HG03159 (cell line): ENCODE measurements around the gene CDH2.

Experiments
- ATAC-seq: cut with Tn5 transposase; IDR thresholded peaks from one replicate; pipeline ENCODE4 v1.9.1; 2021; ENCODE audit warnings: mild to moderate bottlenecking, moderate library complexity; ENCODE audit not compliant: unreplicated experiment

The CDH2 gene

DNA sequence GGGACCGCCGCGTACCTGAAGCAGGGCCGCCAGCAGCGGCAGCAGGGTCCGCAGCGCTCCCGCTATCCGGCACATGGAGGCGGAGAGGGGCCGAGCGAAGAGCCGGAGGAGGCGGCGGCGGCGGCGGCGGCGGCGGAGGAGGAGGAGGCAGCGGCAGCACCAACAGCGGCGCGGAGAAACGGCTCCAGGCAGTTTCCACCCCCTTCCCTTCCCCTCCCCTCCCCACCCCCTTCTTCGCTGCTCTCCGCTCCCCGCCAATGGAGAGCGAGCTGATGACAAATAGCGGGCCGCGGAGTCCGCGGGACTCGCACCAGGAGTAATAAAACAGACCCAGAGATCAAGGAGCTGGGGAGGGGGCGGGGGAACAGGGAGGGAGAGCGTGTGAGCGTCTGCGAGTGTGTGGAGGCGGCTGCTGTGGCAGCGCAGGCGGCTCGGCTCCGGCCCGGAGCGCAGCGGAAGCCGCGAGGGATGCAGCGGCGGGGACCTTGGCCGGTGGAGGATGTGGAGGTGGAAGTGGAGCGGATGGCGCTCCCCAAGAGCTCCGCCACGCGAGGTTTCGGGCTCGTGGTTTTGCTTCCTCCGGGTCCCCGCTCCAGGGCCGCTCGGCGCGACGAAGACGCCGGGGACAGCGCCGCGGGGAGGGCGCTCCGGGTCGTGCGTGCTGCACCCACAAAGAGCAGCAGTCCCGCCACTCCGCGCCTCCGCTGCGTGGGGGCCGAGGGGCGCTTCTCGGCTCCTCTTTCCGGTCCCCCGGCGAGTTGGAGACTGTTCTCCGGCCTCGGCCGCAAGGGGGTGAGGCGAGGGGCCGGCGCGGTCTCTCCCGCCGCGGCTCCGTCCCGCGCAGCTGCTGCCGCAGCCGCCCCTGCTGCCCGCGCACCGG, at the start of gene CDH2:
Gene CDH2 (minus strand): TSS at position 183 of the 880 bp plus-strand sequence. CDS start 108 bp downstream, at position 75.
- peak; percentile 48 for ATAC-seq

DNA sequence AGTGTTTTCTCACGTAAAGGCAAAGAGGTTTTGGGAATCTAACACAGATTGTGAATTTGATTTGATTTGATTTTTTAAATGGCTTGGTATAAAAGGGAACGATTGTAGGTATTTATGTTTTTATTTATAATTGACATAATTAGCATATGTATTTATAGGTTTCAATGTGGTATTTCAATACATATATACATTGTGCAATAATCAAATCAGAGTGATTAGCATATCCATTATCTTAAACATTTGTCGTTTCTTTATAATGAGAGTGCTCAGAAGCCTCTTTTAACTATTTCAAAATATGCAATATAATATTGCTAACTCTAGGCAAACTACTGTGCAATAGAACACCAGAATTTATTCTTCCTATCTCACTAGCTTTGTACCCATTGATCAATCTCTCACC, 35.1 kb upstream of the CDH2 start:
- no peak for ATAC-seq

DNA sequence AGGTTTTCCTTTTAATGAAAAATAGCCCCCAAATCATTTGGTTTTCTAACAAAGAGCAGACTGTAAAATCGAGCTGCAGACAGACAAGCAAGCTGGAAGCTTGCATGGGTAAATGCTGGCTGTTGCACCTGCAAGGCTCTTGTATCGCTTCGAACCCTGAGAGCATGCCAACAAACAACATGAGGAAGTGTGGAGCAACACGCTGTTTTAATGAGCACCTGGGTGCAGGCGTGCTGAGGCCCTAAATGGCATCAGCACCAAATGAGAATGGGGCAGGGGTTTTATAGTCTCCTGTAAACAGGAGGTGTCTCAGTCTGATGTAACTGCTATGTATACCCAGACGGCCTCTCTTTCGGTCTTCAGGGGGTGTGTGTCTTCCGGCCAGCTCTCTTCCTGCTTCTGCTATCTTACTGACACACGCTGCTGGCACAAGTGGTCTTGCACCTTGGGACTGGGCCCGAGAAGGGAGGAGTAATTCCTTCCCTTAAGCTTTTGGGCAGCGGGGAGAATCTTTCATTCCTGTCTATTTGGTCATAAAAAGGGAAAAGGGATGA, 31.9 kb upstream of the CDH2 start:
- ATAC-seq: no peak

DNA sequence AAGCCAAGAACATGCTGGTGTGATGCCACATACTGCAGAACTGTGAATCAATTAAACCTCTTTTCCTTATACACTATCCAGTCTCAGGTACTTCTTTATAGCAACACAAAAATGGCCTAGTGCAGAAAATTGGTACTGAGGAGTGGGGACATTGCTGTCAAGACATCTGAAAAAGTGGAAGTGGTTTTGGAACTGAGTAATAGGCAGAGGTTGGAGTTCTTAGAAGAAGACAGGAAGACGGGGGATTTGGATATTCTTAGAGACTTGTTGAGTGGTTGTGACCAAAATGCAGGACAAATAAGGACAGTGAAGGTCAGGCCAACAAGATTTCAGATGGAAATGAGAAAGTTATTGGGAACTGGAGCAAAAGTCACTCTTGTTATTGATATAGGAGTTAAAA, 31.3 kb upstream of the CDH2 start:
- ATAC-seq: no peak

DNA sequence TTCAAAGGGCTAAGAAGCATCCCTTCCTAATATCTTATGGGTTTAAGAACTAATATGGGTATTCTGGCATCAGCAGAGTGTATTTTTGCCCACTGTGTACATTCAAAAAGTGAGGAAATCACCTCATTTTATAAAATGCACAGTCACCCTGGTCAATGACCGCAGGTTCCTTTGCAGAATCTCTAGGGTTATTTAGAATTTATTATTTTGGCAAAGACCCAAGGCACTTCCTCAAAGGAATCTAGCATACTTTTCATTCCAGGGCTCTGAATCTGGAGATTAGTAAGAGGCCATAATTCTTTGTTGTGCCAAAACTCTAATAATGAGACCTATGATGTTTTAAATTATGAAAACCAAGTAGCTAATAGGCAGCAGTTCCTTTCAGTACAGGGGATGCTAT, 27.2 kb upstream of the CDH2 start:
- ATAC-seq: no peak

DNA sequence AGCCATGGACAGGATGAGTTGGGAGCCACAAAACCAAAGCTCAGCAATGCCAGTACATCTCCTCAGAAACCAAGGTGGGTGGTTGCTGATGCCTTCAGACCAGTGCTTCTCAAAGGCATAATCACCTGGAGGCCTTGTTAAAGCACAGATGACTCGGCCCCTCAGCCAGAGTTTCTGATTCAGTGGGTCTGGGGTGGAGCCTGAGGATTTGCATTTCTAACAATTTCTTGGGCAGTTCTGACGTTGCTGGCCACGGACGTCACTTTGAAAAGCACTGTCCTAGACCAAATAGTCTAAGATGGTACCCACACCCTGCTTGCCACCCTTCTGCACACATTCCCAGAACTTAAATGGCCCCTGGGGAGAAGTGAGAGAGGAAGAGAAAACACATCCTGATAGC, 24.1 kb upstream of the CDH2 start:
- ATAC-seq: no peak

DNA sequence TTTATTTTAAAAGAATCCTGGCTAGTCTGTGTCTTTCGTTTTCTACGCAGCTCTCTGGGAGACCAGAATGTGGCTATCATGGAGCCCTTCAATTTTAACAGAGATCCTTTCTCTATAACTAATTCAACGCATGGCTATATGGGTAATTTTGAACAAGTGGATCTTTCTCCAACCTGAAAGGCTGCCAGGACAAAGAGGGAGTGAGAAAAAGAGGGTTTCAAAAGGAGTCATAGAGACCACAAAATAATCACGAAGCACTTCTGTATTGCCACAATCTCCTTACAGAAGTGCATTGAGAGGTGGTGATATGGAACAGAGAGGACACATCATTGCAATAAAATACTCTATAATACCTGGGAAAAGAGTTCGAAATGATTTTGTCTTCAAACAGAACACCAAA, 21.7 kb upstream of the CDH2 start:
- ATAC-seq: no peak

DNA sequence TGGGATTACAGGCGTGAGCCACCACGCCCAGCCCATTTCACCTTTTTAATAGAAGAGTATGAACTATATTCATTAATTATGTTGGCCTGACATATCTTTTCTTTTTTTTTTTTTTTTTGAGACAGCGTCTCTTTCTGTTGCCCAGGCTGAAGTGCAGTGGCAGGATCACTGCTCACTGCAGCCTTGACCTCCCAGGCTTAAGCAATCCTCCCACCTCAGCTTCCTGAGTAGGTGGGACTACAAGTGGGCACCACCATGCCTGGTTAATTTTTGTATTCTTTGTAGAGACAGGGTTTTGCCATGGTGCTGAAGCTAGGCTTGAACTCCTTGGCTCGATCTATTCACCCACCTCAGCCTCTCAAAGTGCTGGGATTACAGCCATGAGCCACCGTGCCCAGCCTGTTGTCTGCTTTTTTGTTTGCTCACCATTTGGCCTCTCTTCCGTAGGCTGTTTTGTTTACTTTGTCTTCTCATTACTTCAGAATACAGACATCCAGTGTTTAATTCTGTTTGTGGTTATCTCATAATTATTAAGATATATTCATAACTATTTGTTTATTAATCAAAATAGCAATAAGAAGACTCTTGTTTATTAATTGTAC, 16.3 kb upstream of the CDH2 start:
- ATAC-seq: no peak

DNA sequence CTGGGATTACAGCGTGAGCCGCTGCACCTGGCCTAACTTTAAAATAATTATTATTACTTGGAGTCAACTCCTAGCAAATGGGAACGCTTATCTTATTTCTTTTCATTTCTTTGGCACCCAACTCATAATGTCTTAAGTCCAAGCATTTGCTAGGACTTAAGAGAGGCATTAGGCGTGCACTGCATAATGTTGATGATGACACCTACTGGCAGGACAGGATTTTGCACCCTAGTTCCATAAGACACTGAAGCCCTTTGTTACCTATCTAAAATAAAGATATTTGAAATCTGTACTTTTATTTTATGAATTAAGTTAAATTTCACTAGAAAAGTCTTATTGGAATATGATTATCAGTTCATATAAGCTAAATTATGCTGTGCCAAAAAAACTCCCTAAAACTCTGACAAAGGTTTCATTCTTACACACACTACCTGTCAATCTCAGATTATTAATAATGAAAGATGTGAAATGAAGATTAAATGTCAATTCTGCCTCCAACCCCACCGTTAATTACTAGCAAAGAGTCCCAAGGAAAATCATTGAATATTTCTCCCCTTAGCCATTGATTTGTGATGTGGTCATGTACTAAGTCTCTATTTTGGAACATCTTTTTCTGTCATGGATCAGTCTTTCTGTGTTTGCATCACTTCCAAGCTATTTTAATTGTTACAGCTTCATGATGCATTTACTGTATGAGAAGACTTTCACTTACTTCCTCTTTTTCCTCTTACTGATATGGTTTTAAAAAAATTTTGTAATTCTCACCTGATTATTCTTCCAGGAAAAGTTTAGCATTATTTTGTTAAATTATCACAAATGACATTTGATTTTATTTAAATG, 12.7 kb upstream of the CDH2 start:
- peak; percentile 97 for ATAC-seq

DNA sequence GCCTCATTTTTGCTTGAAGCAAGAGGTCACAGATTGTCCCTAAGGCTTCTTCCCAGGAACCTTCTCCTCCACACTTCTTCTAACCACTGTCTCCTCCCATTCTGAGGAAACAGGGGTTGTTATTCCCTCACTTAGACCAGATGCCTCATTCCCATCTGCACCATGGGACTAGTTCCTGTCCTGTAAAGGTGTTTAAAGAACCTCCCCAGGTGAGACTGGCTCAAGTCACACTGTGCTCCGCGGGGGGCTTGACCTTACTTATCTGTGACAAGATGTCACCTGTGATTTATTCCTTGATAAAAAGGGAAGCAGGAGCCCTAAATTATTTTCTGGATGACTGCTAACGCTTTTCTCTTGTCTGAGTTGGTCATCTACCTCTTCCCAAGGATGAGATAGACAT, 8.2 kb upstream of the CDH2 start:
- ATAC-seq: no peak

DNA sequence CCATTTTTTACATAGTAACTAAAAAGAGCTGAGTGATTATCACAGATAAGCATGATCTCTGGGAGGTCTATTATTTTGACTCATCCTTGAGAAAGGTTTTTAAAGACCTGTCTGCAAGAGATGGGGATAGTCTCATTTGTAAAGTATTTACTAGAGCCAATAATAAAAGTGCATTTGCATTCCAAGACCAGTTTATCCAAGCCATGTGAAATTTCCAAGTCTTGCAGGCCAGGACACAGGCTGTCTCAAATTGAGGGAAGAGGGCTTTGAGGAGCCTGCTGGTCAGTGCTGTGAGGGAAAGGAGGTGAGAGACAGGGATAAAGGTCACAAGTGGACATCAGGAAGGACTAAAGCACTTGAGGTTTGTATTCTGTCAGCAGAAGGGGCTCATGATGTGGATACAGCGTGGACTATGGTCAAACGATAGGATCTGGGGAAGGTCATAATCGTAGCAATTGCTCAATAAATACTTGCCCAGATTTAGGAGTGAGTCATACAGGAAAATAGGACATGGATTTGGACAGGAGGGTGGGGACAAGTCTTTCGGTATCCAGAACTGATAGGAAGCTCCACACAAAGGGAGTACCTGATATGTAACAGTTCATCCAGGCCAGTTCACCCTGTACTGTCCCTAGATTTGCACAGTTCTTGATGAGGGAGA, 6.6 kb upstream of the CDH2 start:
- no peak for ATAC-seq

DNA sequence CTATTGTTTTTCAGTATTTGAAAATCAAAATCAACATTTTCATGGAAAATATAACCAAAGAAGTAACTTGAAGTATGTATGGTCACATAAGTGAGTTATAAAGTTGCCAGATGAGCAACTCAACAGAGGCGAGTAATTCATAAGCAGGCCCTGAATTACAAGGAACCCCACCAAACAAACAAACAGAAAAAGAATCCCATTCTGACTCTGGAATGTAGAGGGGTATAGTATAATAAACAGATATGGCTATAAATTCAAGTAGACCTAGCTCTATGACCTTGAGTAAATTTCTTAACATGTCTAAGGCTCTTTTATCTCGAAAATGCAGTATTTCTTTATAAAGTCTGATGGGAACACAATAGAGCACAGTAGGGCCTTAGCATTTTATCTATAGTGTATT, 4.7 kb upstream of the CDH2 start:
- no peak for ATAC-seq

DNA sequence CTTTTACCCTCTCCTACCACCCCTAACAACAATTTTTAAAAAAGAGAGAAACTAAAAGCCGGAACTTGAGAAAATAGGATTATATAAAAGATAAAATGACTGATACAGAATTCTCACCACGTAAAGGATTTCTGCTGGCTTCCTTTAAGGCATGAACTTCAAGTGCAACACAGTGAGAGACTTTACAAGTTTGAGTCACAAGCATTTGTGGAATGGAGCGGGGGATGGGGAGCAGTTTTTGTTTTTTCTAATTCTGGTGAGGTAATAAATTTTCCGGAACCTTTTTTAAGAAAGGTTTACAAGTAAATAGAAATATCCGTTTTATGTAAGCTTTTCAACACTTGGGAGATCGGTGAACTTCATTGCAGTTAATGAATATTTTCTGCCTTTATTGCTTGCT, 1.8 kb upstream of the CDH2 start:
- no peak for ATAC-seq

DNA sequence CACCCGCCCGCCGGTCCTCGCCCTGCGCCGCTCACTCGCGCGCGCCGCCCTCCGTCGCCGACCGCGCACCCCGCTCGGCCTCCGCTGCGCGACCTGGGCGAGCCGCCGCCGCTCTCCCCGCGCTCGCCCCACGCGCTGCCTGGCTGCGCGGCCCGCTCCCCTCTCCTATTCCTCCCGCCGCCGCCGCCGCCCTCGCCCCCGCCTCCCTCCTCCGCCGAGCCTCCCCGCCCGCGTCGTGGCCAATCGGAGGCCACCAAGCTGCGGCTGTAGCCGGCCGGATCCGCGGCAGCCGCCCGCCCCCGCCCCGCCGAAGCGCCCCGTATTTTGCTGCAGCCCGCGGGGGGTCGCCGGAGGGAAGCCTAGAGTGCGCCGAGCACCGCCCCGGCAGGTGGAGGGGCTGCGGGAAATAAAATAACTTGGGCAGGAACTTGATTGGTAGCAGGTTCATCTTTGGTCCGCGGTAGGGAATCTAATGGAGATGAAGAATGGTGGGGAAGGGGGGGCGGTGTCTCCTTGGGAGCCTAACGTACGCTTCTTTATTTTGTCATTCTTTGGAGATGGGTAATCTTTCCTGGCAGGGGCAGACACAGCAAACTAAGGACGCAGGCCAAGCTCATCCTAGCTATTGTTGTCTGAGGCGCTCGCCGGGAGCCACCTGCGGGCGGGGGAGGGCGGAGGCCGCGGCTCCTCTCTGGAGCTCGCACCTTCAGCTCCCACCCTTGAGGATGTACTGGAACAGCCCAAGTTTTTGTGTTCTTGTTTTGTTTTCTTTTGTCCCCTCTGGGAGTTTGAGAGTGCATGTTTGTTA, 1.1 kb upstream of the CDH2 start:
- peak; percentile 28 for ATAC-seq

DNA sequence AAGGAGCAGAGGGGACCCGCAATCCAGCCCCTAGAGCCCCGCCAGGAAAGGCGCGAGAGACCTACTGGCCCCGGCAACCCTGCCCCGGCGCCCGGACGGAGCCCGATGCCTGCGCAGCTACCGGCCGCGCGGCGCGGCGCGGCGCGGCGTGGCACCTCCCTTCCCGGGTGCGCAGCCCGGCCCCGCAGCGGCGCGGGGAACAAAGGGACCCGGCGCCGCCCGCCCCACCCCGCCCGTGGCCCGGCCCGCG, 307 bp downstream of the CDH2 start:
- no peak for ATAC-seq

DNA sequence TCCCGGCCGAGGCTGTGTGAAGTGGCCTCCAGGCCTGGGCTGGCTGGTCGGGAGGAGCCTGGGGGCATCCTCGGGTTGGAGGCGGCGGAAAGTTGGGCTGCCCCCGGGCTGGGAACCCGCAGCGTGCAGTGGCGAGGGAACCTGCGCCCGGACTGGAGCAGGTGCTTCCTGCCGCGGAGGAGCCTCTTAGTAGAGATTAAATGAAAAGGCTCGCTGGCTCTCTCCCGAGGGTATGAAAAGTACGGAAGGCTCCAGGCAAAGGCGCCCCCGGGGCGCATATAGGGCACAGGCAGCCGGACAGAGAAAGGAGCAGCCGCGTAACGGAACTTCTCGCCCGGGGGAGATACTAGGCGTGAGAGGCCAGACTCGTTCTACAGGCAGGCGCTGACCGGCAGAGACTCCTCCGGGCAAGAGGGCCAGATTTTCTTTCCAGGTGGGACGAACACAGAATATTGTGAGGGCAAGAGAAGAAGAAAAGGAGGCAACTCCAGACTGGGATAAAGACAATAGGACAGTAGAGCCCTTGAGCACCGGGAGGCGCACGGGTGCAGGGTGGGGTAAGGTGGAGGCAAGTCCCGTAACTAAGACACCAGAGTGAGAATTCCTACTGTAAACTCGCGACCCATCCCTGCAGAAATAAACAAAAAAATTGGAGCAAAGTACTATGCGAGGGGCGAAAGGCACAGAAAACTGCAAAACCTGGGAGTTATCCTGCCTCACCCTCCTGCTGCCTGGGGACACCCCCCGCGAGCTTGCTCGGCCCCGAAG, 816 bp downstream of the CDH2 start:
- ATAC-seq: no peak

DNA sequence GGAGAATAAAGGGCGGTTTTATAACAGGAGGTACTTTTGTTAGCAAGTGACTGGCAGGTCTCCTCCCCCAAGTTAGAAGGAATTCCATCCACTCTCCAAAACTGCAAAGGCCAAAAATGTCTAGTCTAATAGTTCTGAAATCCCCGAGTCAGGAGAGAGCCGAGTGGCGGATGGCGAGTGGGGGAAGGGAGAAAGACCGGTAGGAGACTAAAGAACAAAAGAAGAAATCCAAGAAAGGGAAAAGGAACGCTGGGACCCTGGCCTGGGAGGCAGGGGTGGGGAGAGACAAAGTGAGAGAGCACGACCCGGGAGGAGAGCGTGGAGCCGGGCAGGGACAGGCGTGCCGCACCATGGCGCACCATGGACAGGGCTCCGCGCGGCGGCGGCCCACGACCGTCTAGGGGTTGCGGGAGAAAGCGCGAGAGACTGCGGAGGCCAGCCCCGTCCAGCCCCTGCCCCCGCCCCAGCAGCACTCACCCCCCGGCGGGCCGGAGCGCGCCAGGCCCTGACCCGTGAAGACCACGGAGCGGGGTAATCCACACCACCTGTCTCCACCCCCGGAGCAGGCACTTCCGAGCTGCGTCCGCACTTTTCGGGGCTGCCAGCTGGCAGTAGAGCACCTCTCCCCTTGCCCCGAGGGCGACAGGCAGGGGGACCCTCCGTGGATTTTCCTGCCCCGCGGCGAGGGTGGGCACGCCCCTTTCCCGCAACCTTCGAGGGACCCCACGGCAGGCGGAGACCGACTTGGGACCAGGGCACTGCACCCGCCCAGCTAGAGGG, 1.6 kb downstream of the CDH2 start:
- ATAC-seq: no peak

DNA sequence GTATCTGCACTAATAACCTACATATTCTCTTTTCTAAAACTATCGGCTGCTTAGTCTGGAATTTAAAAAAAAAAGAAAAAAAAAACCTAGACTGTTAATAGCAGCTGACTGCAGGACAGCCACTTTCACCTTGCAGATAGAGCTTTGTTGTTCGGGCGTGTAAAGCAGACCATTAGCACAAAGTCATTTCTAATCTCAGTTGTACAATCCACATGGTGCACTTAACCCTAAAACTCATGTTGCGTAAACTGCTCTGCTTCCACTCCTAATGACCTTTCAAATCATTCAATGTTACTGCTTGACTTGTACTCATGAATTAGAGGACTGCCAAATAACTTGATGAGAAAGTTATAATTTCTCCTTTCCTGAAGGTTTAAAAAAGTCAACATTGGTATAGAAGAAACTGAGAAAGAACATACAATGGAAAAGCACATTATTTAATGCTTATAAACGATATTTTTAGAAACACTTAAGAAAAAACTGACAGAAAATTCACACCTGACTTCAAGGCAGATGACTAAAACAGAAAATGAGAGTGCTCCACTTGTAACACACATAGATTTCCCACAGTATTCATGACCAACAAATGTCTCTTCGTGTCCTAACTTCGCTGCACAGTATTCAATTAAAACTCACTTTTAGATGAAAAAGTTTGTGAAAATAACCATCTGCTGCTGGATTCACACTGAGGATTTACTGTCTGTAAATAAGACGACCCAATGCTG, 2.6 kb downstream of the CDH2 start:
- ATAC-seq: no peak
